Neural progenitor cell (in vitro differentiated cells): ENCODE measurements around the gene ACACA. TPM values are rescaled to one million over a fixed set of nuclear protein-coding genes. Genes with fewer than 3 reads are reported as not detected.
"Not testable (repeated sequence)": the region's sequence is repeated elsewhere in the genome, so short reads cannot be mapped to it uniquely, and the experiment has no call there.

Source experiments
- DNase-seq: peaks from one replicate; pipeline ENCODE4 v3.0.0-alpha.2; 2016; ENCODE audit warnings: low spot score
- H2AFZ ChIP-seq: fragments of 200-600 bp; sonication (generic); replicated peaks from 2 replicates; pipeline ENCODE4 v1.6.1; 2016; ENCODE audit warnings: antibody characterized with exemption
- H3F3A ChIP-seq: fragments of 200-600 bp; sonication (generic); 2 replicates; pipeline ENCODE4 v1.6.1; 2016; ENCODE audit warnings: antibody characterized with exemption, low read depth
- H3K27ac ChIP-seq: fragments of 200-600 bp; sonication (generic); 2 replicates; pipeline ENCODE4 v1.5.1; 2016; ENCODE audit warnings: mild to moderate bottlenecking
- H3K27me3 ChIP-seq: fragments of 200-600 bp; sonication (generic); 2 replicates; pipeline ENCODE4 v1.6.1; 2016; ENCODE audit warnings: mild to moderate bottlenecking, moderate library complexity
- H3K36me3 ChIP-seq: fragments of 200-600 bp; sonication (generic); 2 replicates; pipeline ENCODE4 v1.5.1; 2016
- H3K4me1 ChIP-seq: fragments of 200-600 bp; sonication (generic); 2 replicates; pipeline ENCODE4 v1.6.1; 2016; ENCODE audit warnings: mixed run types
- H3K4me2 ChIP-seq: fragments of 200-600 bp; sonication (generic); 2 replicates; pipeline ENCODE4 v1.6.1; 2016
- H3K4me3 ChIP-seq: fragments of 200-600 bp; sonication (generic); 2 replicates; pipeline ENCODE4 v1.5.1; 2016
- H3K79me2 ChIP-seq: fragments of 200-600 bp; sonication (generic); 2 replicates; pipeline ENCODE4 v1.6.1; 2016; ENCODE audit warnings: low read depth
- H3K9ac ChIP-seq: fragments of 200-600 bp; sonication (generic); 2 replicates; pipeline ENCODE4 v1.6.1; 2016
- H3K9me3 ChIP-seq: fragments of 200-600 bp; sonication (generic); 2 replicates; pipeline ENCODE4 v1.5.1; 2016; ENCODE audit warnings: low read depth
- H4K20me1 ChIP-seq: fragments of 200-600 bp; sonication (generic); 2 replicates; pipeline ENCODE4 v1.6.1; 2016; ENCODE audit warnings: low read depth
- H3K27ac Mint-ChIP-seq: 3 replicates; pipeline ENCODE4 v1.8.0; 2021; ENCODE audit warnings: mixed read lengths
- H3K27me3 Mint-ChIP-seq: 2 replicates; pipeline ENCODE4 v1.8.0; 2022; ENCODE audit warnings: low read depth, mild to moderate bottlenecking, inconsistent platforms, moderate library complexity, mixed read lengths; ENCODE audit not compliant: insufficient read depth
- H3K36me3 Mint-ChIP-seq: 3 replicates; pipeline ENCODE4 v1.8.0; 2021; ENCODE audit warnings: mixed read lengths
- H3K4me1 Mint-ChIP-seq: 3 replicates; pipeline ENCODE4 v1.8.0; 2021; ENCODE audit warnings: mixed read lengths
- H3K4me3 Mint-ChIP-seq: 3 replicates; pipeline ENCODE4 v1.8.0; 2021; ENCODE audit warnings: mild to moderate bottlenecking, moderate library complexity, mixed read lengths
- H3K9me3 Mint-ChIP-seq: 3 replicates; pipeline ENCODE4 v1.8.0; 2020; ENCODE audit warnings: mixed read lengths
- EZH2 ChIP-seq: fragments of 200-600 bp; sonication (generic); IDR thresholded peaks from 2 replicates; pipeline ENCODE4 v1.6.1; 2017; ENCODE audit warnings: antibody characterized with exemption, mild to moderate bottlenecking, moderate library complexity
- EZH2phosphoT487 ChIP-seq: fragments of 200-600 bp; sonication (generic); IDR thresholded peaks from 2 replicates; pipeline ENCODE4 v1.6.1; 2017; ENCODE audit warnings: antibody characterized with exemption
- total RNA-seq: library from RNA; depleted of rRNA; stranded (reverse); fragments of >200 nt; gene quantifications from 2 replicates; pipeline ENCODE4 v1.2.3, GENCODE V29; 2015; ENCODE audit warnings: low replicate concordance
- TF ChIP-seq, protein P1 (sequence below): fragments of 200-600 bp; sonication (generic); IDR thresholded peaks from 2 replicates; pipeline ENCODE4 v1.5.1; 2017; ENCODE audit warnings: antibody characterized with exemption, mild to moderate bottlenecking

Gene ACACA
- total RNA-seq, 1 donor from 2014 or later = 88.6 TPM

DNA sequence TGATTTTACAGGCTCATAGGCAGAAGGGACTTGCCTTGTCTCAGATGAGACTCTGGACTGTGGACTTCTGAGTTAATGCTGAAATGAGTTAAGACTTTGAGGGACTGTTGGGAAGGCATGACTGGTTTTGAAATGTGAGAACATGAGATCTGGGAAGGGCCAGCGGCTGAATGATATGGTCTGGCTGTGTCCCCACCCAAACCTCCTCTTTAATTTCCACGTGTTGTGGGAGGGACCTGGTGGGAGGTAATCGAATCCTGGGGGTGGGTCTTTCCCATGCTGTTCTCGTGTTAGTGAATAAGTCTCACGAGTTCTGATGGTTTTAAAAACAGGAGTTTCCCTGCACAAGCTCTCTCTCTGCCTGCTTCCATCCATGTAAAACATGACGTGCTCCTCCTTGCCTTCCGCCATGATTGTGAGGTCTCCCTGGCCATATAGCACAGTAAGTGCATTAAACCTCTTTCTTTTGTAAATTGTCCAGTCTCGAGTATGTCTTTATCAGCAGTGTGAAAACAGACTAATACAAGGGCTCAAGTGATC, 59.7 kb downstream of the ACACA start:
- not testable (repeated sequence) for H3K9me3 Mint-ChIP-seq

DNA sequence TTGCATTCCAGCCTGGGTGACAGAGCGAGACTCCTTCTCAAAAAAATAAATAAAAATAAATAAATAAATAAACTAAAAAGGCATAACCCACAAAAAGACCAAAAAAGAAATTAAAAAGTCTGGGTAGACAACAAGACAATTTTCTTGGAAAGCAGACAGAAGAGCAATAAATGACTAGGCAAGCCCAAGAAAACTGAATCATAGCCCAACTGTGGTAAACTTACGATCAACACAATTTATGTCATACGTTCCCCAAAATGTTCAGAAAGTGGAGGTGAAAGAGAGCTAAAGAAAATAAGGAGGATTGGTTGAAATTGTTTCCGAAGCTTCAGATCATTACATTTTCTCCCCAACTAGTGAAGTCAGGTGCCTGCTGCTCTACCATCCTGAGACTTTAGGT, 62.1 kb downstream of the ACACA start:
- H3K27me3 Mint-ChIP-seq = no peaks in the 10 kb centered on the region

More for the DNA sequence above, 59.7 kb downstream of the ACACA start:
- H3F3A ChIP-seq, H2AFZ ChIP-seq, H3K27me3 ChIP-seq, H4K20me1 ChIP-seq, H3K4me2 ChIP-seq, DNase-seq, H3K4me3 Mint-ChIP-seq, H3K27ac ChIP-seq, H3K4me3 ChIP-seq, H3K36me3 ChIP-seq, H3K4me1 ChIP-seq, H3K9ac ChIP-seq, H3K9me3 ChIP-seq, H3K27me3 Mint-ChIP-seq, H3K27ac Mint-ChIP-seq, H3K4me1 Mint-ChIP-seq: not testable (repeated sequence)
- H3K36me3 Mint-ChIP-seq = peaks cover 31% of the 10 kb centered on the region
- peaks cover 99% of the 10 kb centered on the region for H3K79me2 ChIP-seq

DNA sequence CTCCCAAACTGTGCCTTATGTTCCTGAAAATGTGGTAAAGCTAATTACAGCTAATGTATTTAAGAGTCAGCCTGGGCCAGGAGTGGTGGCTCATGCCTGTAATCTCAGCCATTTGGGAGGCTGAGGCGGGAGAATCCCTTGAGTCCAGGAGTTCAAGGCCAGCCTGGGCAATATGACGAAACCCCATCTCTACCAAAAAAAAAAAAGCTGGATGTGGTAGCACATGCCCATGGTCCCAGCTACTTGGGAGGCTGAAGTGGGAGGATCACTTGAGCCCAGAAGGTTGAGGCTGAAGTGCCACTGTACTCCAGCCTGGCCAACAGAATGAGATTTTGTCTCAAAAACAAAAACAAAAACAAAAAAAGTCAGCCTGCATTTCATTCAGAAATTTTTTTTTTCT, 64.0 kb downstream of the ACACA start:
- Mint-ChIP-seq H3K36me3 (peaks cover 26% of the 10 kb centered on the region), H3K4me3 (no peak overlapping the region), H3K9me3 (peaks cover 7% of the 10 kb centered on the region), H3K27ac (no peak overlapping the region), H3K4me1 (peaks cover 9% of the 10 kb centered on the region), H3K27me3 (no peaks in the 10 kb centered on the region)
- Histone ChIP-seq H4K20me1 (peaks cover 20% of the 10 kb centered on the region), H3K27me3 (no peaks in the 10 kb centered on the region), H3K36me3 (no peaks in the 10 kb centered on the region), H3F3A (peaks cover 25% of the 10 kb centered on the region), H3K9ac (no peak overlapping the region), H3K9me3 (peaks cover 5% of the 10 kb centered on the region), H3K27ac (no peak overlapping the region), H2AFZ (no peak overlapping the region), H3K4me1 (peaks cover 12% of the 10 kb centered on the region), H3K79me2 (peaks cover 99% of the 10 kb centered on the region), H3K4me3 (no peak overlapping the region), H3K4me2 (no peak overlapping the region)
- DNase-seq = no peak
- TF ChIP-seq EZH2phosphoT487 (no peak), EZH2 (no peak)
- TF ChIP-seq, protein P1, sequence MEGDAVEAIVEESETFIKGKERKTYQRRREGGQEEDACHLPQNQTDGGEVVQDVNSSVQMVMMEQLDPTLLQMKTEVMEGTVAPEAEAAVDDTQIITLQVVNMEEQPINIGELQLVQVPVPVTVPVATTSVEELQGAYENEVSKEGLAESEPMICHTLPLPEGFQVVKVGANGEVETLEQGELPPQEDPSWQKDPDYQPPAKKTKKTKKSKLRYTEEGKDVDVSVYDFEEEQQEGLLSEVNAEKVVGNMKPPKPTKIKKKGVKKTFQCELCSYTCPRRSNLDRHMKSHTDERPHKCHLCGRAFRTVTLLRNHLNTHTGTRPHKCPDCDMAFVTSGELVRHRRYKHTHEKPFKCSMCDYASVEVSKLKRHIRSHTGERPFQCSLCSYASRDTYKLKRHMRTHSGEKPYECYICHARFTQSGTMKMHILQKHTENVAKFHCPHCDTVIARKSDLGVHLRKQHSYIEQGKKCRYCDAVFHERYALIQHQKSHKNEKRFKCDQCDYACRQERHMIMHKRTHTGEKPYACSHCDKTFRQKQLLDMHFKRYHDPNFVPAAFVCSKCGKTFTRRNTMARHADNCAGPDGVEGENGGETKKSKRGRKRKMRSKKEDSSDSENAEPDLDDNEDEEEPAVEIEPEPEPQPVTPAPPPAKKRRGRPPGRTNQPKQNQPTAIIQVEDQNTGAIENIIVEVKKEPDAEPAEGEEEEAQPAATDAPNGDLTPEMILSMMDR = no peak

More for the DNA sequence above, 62.1 kb downstream of the ACACA start:
- peaks cover 5% of the 10 kb centered on the region for H3K9me3 ChIP-seq
- H4K20me1 ChIP-seq = peaks cover 14% of the 10 kb centered on the region
- no peak overlapping the region for H3K9ac ChIP-seq
- no peak overlapping the region for H3K27ac Mint-ChIP-seq
- H3F3A ChIP-seq = peaks cover 17% of the 10 kb centered on the region
- peaks cover 99% of the 10 kb centered on the region for H3K79me2 ChIP-seq
- H3K4me1 Mint-ChIP-seq = peaks cover 5% of the 10 kb centered on the region
- H3K27ac ChIP-seq = no peak overlapping the region
- H3K36me3 Mint-ChIP-seq = peaks cover 28% of the 10 kb centered on the region
- peaks cover 7% of the 10 kb centered on the region for H3K9me3 Mint-ChIP-seq
- H3K36me3 ChIP-seq = peaks cover 9% of the 10 kb centered on the region
- no peak for DNase-seq
- H3K4me2 ChIP-seq = no peak overlapping the region
- H2AFZ ChIP-seq = no peak overlapping the region
- H3K4me1 ChIP-seq = peaks cover 12% of the 10 kb centered on the region
- no peaks in the 10 kb centered on the region for H3K27me3 ChIP-seq
- TF ChIP-seq, protein P1 = no peak
- no peak for TF ChIP-seq EZH2
- no peak for TF ChIP-seq EZH2phosphoT487
- no peak overlapping the region for H3K4me3 ChIP-seq
- no peak overlapping the region for H3K4me3 Mint-ChIP-seq

DNA sequence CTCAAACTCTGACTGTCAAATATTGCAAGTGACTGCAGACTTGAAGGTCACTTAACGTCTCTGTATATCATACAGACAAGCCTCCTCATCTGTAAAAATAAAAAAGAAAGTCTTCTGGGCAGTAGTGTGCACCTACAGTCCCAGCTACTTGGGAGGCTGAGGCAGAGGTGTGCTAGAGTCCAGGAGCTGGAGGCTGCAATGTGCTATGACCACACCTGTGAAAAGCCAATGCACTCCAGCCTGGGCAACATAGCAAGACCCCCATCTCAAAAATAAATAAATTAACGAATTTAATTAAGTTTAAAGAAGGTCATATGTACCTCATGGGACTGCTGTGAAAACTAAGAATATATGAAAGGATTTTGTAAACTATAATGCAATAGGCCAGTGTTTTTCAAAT, 65.8 kb downstream of the ACACA start:
- no peaks in the 10 kb centered on the region for H3K9me3 ChIP-seq
- peak overlapping the region; percentile 8 for H3K4me3 ChIP-seq
- TF ChIP-seq EZH2phosphoT487 (no peak), EZH2 (no peak)
- TF ChIP-seq, protein P1 = no peak
- H3K79me2 ChIP-seq = peaks cover 99% of the 10 kb centered on the region
- H2AFZ ChIP-seq = no peak overlapping the region
- H3K9ac ChIP-seq = no peak overlapping the region
- no peaks in the 10 kb centered on the region for H3K27me3 ChIP-seq
- H3F3A ChIP-seq = peaks cover 24% of the 10 kb centered on the region
- Mint-ChIP-seq H3K4me1 (peaks cover 9% of the 10 kb centered on the region), H3K36me3 (peaks cover 24% of the 10 kb centered on the region), H3K27ac (no peak overlapping the region), H3K27me3 (no peaks in the 10 kb centered on the region), H3K9me3 (no peaks in the 10 kb centered on the region), H3K4me3 (no peak overlapping the region)
- H3K4me2 ChIP-seq = peak overlapping the region; percentile 42
- peaks cover 12% of the 10 kb centered on the region for H3K4me1 ChIP-seq
- peak overlapping the region; percentile 74 for H3K27ac ChIP-seq
- no peaks in the 10 kb centered on the region for H3K36me3 ChIP-seq
- H4K20me1 ChIP-seq = peaks cover 26% of the 10 kb centered on the region
- no peak for DNase-seq
